HEK293T (cell line): ENCODE measurements around the gene PARP12.

Source experiments
- CTCF ChIA-PET: fragments of 350-600 bp; formaldehyde crosslinking; extraction: SDS; loops from one replicate; lab custom pipeline; 2021; ENCODE audit warnings: antibody characterized with exemption, inconsistent platforms; lab: Yijun Ruan, JAX
- POLR2A ChIA-PET: fragments of 350-600 bp; formaldehyde crosslinking; extraction: SDS; loops from one replicate; lab custom pipeline; 2020; ENCODE audit warnings: antibody characterized with exemption, inconsistent platforms; lab: Yijun Ruan, JAX
- DNase-seq: peaks from one replicate; pipeline ENCODE4 v3.0.0; 2012; ENCODE audit warnings: mixed read lengths; ENCODE audit errors: extremely low spot score
- ARNT ChIP-seq: fragments of 450-650 bp; IDR thresholded peaks from 2 replicates; pipeline ENCODE4 v1.6.1; 2017; ENCODE audit warnings: mild to moderate bottlenecking
- BHLHE40 ChIP-seq: fragments of 450-650 bp; IDR thresholded peaks from 2 replicates; pipeline ENCODE4 v1.6.1; 2016; ENCODE audit warnings: mild to moderate bottlenecking, moderate library complexity, borderline replicate concordance
- CTBP1 ChIP-seq: fragments of 450-650 bp; IDR thresholded peaks from 2 replicates; pipeline ENCODE4 v1.6.1; 2016; ENCODE audit warnings: borderline replicate concordance
- ELF4 ChIP-seq: fragments of 450-650 bp; IDR thresholded peaks from 2 replicates; pipeline ENCODE4 v1.6.1; 2017; ENCODE audit warnings: antibody characterized with exemption
- FOXA1 ChIP-seq: fragments of 450-650 bp; IDR thresholded peaks from 2 replicates; pipeline ENCODE4 v1.6.1; 2016; ENCODE audit warnings: mild to moderate bottlenecking
- FOXK2 ChIP-seq: fragments of 450-650 bp; IDR thresholded peaks from 2 replicates; pipeline ENCODE4 v1.6.1; 2016; ENCODE audit warnings: mild to moderate bottlenecking
- FOXM1 ChIP-seq: fragments of 450-650 bp; IDR thresholded peaks from 2 replicates; pipeline ENCODE4 v1.6.1; 2017; ENCODE audit warnings: mild to moderate bottlenecking, borderline replicate concordance
- HDGF ChIP-seq: fragments of 450-650 bp; IDR thresholded peaks from 2 replicates; pipeline ENCODE4 v1.6.1; 2017; ENCODE audit warnings: antibody characterized with exemption, borderline replicate concordance
- L3MBTL2 ChIP-seq: fragments of 450-650 bp; conservative IDR thresholded peaks from 2 replicates; pipeline ENCODE4 v1.6.1; 2016; ENCODE audit warnings: mild to moderate bottlenecking
- LEF1 ChIP-seq: fragments of 450-650 bp; IDR thresholded peaks from 2 replicates; pipeline ENCODE4 v1.6.1; 2017; ENCODE audit warnings: mild to moderate bottlenecking, borderline replicate concordance
- NFRKB ChIP-seq: fragments of 450-650 bp; IDR thresholded peaks from 2 replicates; pipeline ENCODE4 v1.6.1; 2016; ENCODE audit warnings: mild to moderate bottlenecking, moderate library complexity
- SP1 ChIP-seq: fragments of 450-650 bp; IDR thresholded peaks from 2 replicates; pipeline ENCODE4 v1.6.1; 2017
- SUZ12 ChIP-seq: fragments of 450-650 bp; IDR thresholded peaks from 2 replicates; pipeline ENCODE4 v1.6.1; 2016; ENCODE audit warnings: mild to moderate bottlenecking
- TARDBP ChIP-seq: fragments of 450-650 bp; IDR thresholded peaks from 2 replicates; pipeline ENCODE4 v1.6.1; 2016
- ZNF384 ChIP-seq: fragments of 450-650 bp; IDR thresholded peaks from 2 replicates; pipeline ENCODE4 v1.6.1; 2016
- TF ChIP-seq, protein P1 (sequence below): fragments of 450-650 bp; IDR thresholded peaks from 2 replicates; pipeline ENCODE4 v1.6.1; 2016

The PARP12 gene

DNA sequence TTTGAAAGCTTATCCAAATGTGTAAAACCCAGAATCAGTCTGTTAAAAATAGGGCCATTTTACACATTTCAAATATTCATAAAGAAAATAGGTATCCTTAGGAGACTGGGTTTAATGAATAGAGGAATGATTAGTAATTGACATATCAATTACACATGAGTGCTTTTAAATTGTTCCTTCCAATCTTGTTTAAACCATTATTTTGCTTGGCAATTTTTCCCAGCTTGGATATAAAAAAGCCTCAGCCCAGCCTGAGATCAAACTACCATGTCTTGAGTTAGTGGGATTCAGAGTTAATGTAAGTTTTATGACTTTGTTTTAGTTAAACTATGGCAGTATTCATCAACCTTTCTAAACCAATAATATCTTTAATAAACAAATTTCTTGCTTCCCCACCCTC lies 28.3 kb downstream of the PARP12 start:
- ChIA-PET POLR2A (no interaction called here), CTCF (interaction anchor here (1.2 kb wide), 1 partner anchor 29 kb away, joined by 3 read pairs; no protein-coding TSS in a partner anchor)
- no peak for TF ChIP-seq FOXA1
- no peak for TF ChIP-seq FOXM1
- no peak for TF ChIP-seq NFRKB
- no peak for TF ChIP-seq SUZ12
- no peak for TF ChIP-seq BHLHE40
- TF ChIP-seq FOXK2, result no peak
- TF ChIP-seq ZNF384, result no peak
- no peak for TF ChIP-seq ARNT
- no peak for TF ChIP-seq SP1
- TF ChIP-seq L3MBTL2, result no peak
- no peak for TF ChIP-seq LEF1
- no peak for TF ChIP-seq HDGF
- TF ChIP-seq, protein P1, sequence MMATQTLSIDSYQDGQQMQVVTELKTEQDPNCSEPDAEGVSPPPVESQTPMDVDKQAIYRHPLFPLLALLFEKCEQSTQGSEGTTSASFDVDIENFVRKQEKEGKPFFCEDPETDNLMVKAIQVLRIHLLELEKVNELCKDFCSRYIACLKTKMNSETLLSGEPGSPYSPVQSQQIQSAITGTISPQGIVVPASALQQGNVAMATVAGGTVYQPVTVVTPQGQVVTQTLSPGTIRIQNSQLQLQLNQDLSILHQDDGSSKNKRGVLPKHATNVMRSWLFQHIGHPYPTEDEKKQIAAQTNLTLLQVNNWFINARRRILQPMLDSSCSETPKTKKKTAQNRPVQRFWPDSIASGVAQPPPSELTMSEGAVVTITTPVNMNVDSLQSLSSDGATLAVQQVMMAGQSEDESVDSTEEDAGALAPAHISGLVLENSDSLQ, result no peak
- no peak for TF ChIP-seq TARDBP
- no peak for DNase-seq

DNA sequence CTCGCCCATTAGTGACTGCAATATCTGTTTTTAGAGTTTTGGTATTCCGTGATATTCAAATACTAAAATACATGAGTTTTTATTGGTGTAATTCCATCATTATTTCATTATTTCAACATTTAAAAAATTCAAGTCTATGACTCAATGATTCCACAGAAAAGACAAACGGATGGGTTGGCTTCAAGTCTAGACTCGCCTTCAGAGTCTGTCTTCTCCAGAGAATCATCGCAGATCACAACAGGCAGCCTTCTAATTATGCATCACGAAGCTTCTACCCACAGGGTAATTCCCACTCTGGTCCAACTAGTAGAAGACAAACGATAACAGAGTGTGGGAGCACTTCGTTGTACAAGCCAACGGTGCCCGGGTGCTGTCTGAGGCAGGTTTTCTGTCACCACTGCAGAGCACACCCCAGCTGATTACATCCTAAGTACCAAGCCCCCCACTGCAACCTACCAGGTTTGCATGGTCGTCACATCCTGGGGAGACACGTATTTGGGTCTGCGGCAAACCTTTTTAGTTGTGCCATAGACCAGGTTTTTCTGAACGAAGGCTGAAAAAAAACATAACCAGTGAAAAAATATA lies 28.9 kb downstream of the PARP12 start:
- ChIA-PET POLR2A (no interaction called here), CTCF (no interaction called here)
- TF ChIP-seq CTBP1 (no peak), FOXK2 (no peak), HDGF (no peak), ZNF384 (no peak), NFRKB (no peak), SP1 (no peak), SUZ12 (no peak), FOXM1 (no peak), TARDBP (no peak)
- DNase-seq, result no peak

DNA sequence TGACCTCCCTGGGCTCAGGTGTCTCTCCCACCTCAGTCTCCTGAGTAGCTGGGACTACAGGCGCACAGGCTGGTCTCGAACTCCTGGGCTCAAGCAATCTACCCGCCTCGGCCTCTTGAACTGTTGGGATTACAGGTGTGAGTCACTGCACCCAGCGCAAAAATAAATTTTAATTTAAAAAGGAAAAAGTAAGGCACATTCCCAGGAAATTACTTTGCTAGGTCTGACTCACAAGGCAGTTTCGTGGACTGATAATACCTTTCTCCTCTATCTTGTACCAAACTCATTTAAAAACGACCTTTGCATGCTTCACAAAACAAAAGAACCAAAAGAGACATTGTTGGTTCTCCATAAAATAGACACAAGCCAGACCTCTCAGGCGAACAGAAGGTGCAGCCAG lies 29.7 kb downstream of the PARP12 start:
- TF ChIP-seq FOXK2 (no peak), L3MBTL2 (no peak), NFRKB (no peak), ELF4 (no peak), HDGF (no peak), LEF1 (no peak), CTBP1 (no peak), TARDBP (no peak), SUZ12 (no peak), ZNF384 (no peak), FOXM1 (no peak), BHLHE40 (no peak), FOXA1 (no peak), ARNT (no peak), SP1 (no peak)
- TF ChIP-seq, protein P1, result no peak
- ChIA-PET CTCF (no interaction called here), POLR2A (no interaction called here)
- DNase-seq, result no peak

DNA sequence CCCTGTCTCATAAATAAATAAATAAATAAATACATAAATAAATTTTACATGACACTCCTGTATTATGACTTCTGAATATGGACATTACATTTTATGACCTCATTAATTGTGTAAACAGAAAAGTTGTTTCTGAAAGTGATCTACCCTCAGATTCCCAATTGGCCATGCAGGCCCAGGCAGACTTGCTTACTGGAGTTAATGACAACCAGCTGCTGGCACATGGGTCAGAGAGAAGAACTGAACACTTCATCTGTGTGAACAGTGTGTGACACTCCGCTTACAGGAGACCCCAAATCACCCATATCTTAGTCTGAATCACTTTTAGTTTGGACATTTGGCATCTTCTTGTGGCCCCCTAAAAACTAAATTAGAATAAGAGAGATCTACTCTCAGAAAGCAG lies 31.4 kb downstream of the PARP12 start:
- TF ChIP-seq NFRKB (no peak), LEF1 (no peak)
- ChIA-PET CTCF (interaction anchor here (0.7 kb wide), 1 partner anchor 253 kb away, joined by 4 read pairs; no protein-coding TSS in a partner anchor), POLR2A (no interaction called here)
- DNase-seq, result no peak

DNA sequence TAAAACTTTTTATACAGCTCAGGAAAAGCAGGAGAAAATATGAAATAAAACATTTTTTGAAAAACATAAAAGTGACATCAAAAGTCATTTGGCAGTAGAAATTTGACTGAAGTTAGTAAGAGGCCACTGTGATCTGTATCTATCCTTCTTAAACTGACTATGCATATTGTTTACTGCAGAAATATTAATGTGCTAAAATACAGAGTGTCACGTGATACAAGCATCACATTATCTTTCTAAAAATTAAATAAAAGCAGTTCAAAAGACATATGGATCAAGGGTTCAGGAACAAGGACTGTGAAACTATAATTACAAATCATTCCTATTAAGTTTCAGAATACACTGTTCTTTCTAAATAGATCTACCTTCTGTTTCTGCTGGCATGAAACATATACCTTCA lies 33.7 kb downstream of the PARP12 start:
- ChIA-PET CTCF (no interaction called here), POLR2A (no interaction called here)
- DNase-seq, result no peak
- TF ChIP-seq SUZ12 (no peak), ZNF384 (no peak), ARNT (no peak), FOXA1 (no peak), LEF1 (no peak), L3MBTL2 (no peak), ELF4 (no peak), FOXK2 (no peak), TARDBP (no peak)
- TF ChIP-seq, protein P1, result no peak

DNA sequence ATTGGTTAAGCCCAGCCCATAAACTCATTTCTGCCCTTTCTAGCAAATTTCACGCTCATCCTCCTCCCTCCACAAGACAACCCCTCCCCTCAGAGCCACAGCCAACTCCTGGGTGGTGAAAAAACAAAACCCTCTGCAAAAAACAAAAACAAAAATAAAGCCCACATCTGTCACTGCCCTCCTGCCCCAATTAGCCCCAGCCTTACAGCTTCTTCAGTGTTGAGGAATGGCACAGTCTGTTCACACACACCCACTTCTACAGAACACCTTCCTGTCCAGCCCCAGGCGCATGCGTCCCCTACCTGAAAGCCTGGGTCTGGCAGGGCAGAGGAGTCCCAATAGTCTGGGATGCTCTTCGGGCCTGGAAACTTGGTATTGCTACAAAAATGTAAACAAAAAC lies 34.4 kb downstream of the PARP12 start:
- no peak for DNase-seq
- CTCF ChIA-PET, result no interaction called here
- POLR2A ChIA-PET, result no interaction called here
- TF ChIP-seq HDGF (no peak), ARNT (no peak), CTBP1 (no peak), NFRKB (no peak), ZNF384 (no peak)

DNA sequence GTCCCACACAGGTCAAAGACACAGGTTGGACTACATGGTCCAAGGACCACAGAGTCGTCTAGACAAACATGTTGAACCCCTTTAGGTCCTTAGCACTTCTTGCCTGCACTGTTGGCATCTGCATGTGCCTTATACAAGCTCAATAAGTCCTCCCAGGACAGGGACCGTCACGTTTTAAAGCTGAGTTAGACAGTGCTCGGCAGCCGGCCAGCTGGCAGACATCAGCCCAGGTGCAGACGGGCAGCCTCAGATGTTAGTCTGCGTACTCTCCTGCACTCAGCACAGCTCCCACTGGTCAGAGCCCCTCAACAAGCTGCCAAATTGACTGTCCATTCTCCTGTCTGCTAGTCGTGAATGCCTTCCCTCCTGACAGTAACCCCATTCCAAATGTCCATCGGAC lies 34.9 kb downstream of the PARP12 start:
- TF ChIP-seq ZNF384 (no peak), FOXK2 (no peak), L3MBTL2 (no peak), NFRKB (no peak), BHLHE40 (no peak), TARDBP (no peak), FOXA1 (no peak), ELF4 (no peak), SUZ12 (no peak), FOXM1 (no peak), LEF1 (no peak), HDGF (no peak), SP1 (no peak), CTBP1 (no peak), ARNT (no peak)
- TF ChIP-seq, protein P1, result no peak
- no peak for DNase-seq
- ChIA-PET CTCF (no interaction called here), POLR2A (no interaction called here)
